SKM-1 treated with dmso at 0.1 percent for 144 hours (cell line): ENCODE measurements around the gene BACH2.
A peak's percentile ranks its signal among the peaks of the same experiment; 100 is the strongest.
"Not testable (repeated sequence)": the region's sequence is repeated elsewhere in the genome, so short reads cannot be mapped to it uniquely, and the experiment has no call there.

Source experiments
- DNase-seq: peaks from one replicate; lab custom pipeline; 2025; ENCODE audit not compliant: unreplicated experiment; lab: John Stamatoyannopoulos, UW

The BACH2 gene

DNA sequence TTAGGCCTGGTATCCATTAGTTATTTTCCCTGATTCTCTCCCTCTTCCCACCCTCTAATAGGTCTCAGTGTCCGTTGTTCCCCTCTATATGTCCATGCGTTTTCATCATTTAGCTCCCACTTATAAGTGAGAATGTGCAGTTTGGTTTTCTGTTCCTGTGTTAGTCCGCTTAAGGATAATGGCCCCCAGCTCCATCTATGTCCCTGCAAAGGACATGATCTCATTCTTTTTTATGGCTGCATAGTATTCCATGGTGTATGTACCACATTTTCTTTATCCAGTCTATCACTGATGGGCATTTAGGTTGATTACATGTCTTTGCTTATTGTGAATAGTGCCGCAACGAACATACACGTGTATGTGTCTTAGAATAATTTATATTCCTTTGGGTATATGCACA lies 14.4 kb downstream of the BACH2 start:
- not testable (repeated sequence) for DNase-seq

DNA sequence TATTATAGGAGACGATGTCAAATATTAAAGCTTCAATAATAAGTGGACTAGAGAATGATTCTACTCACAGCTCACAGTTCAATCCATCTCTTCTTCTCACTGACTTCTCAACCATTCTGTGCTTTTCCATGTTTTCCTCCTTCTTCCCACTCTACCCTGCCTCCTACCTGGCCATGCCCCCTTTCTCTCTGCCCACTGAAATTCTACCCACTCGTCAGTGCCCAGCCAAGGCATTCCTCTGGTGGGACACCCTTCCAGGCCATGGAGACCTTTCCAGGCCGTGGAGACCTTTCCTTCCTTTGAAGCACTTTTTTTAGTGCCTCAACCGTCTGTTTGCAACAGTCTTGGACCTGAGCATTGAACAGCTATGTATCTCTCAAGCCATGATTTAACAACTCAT lies 18.5 kb downstream of the BACH2 start:
- no peak for DNase-seq

DNA sequence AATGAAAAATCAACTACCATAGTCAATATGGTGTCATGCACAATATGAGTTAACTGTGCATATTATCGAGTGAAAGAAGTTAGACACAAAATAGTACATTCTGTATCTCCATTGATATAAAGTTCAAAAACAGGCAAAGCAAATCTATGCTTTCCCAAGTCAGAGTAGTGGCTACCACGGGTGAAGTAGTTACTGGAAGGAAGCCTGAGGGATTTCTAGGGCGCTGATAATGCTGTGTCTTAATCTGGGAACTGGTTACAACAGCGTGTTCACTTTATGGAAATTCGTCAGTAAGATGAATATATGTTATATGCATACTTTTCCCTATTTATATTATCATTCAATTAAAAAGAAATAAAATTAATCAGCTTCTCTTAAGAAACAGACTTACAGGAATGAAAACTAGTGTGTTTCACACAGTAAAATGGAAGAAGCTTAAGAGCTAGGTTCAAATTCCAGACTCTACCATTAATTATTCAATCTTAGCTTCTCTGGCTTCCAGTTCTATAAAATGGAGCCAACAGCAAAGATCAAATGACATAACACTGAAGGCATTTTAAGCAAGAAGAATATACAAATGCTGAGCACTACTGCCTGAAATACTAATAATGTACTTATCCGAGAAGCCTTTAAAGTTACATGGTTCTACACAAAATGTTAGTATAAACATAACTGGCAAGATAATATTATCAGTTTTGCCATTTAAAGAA lies 19.2 kb downstream of the BACH2 start:
- no peak for DNase-seq

DNA sequence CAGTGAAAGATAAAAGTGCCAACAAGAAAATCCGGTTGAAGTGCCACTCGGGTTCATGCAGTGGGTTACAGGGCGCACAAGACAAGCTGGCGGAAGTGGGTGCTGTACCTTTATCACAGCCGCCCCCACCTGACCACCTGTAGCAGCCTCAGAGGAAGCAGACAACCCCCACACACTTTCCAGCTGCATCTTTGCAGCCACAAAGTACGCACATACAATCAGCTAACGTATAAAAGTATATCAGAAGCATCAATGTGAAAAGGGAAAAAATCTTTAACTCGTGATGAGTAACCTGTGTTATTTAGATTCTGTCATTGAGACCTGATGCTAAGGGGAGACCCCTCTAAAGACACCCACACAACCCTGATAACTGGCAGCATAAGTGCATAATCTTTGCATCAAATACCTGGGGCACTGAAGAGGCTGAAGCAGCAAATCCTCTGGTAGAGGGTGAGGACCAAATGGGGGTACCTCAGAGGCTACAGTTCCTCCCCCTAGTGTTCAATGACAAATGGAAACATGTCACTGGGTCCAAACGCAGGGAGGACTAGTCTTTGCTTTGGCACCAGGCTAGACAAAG lies 22.1 kb downstream of the BACH2 start:
- no peak for DNase-seq

DNA sequence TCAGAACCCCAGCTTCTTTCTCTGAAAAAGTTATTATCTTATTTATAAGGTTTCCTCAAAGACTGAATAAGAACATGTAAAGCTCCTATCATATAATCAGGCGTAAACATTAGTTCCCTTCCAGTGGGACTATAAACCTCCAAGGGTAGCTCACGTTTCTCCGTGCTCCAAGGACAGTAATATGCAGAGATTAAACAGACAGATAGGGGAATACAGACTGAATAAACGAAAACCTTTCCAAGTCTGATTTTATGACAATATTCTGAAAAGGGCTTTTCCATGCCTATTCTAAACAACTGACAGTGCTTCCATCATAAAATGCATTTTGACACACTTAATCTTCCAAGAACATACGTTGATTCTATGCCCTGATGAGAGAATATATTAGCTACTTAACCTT lies 22.8 kb downstream of the BACH2 start:
- no peak for DNase-seq

DNA sequence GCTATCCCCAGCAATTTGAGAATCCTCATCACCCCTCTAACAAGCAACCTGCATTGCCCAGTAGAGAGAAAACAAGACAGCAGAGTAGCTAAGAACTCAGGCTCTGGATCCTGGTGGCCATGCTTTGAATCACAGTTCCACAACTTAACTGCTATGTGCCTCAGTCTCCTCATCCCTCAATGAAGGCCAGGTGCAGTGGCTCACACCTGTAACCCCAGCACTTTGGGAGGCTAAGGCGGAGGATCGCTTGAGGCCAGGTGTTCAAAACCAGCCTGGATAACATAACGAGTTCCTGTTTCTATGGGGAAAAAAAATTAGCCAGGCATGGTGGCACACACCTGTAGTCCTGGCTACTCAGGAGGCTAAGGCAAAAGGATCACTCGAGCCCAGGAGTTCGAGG lies 23.7 kb downstream of the BACH2 start:
- DNase-seq: no peak

DNA sequence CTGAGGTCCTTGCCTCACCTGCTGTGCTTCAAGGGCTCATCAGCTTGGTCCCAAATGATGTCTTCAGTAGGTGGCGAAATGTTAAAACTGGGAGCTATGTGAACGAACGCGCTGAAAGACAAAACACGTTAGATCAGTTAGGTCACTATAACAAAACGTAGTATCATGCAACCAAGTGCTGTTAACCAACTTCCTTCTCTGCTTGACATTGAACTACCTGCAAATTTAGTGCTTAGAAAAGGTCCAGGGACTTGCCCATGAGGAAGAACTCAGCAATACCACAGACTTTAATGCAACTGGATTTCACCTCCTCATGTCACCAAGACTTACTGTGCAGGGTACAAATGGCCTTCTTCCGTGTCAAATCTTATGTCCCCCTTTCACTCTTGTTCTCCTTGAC lies 24.8 kb downstream of the BACH2 start:
- DNase-seq: peak; percentile 6

DNA sequence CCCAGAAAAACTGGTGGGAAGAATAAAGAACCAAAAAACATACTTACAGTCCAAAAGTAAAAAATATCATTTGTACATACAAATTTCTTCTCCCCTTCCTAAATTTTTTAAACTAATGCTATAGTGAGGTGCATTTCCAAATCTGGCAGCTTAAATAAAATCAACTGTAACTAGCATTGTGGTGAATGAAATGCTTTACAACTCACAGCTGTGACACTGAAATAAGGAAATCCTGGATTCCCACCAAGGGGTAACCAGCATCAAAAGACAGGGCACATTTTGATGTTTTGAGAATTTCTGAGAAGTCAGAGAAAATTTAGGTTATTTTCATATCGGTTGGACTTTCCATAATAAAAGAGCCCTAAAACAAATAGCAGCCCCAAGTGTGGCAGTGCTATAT lies 27.3 kb downstream of the BACH2 start:
- no peak for DNase-seq

DNA sequence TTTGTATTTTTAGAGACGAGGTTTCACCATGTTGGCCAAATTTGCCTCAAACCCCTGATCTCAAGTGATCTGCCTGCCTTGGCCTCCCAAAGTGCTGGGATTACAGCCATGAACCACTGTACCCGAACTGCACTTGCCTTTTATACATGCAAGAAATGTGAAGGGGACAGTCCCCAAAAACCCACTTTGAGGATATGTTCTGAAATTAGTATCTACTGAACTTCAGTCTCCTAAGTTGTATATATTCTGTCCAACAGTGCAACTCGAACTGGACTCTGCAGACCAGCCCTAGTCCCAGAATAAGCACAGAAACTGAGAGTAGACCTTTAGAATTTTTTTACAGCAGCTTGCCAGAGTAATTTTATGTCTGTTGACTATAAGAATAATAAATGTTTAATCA lies 28.5 kb downstream of the BACH2 start:
- DNase-seq: no peak

DNA sequence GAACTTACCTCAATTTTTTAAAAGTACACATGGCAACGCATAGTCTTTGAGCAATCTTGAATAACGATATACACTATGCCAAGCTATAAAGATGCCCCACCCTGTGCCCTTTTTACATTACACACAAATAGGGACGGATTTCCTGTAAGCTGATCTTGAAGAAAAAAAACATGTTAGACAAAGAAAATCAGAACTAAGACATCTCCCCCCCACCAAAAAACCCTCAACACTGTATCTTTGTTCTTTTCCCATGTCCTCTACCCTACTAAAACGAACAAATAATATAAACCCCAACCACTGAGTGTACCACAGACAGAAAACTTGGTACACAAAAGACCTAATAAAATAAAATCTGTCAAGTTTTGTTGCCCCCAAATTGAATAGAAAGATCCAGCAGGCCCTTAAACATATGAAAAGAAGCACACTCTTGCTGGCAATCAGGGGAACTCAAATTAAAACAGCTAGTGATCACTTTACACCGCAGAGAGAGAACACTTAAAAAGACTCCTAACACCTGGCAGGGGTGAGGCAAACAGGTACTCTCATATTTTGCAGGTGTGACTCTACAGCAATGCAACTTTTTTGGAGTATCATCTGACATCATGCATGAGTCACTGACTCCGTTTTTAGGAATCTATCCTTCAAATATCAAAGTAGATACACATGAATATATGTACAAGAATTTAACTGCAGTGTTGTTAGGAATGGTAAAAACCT lies 29.6 kb downstream of the BACH2 start:
- no peak for DNase-seq

DNA sequence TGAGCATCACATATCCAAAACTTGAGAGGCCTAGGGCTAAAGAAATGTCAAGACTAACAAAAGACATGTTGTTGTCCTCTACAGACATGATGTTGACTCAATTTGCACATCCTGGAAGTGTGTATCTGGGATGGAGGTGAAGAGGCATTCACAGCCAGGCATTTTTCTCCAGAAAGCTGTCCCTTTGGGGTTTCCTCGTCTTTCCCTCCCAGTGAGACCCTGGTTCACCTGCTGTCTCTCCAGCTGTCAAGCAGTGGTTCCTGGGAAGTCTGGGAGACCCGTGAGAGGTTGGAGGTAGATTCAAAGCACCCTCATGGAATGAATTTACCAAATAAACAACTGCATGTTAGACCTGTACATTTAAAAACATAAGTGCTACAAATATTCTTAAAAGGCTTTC lies 32.1 kb downstream of the BACH2 start:
- no peak for DNase-seq

DNA sequence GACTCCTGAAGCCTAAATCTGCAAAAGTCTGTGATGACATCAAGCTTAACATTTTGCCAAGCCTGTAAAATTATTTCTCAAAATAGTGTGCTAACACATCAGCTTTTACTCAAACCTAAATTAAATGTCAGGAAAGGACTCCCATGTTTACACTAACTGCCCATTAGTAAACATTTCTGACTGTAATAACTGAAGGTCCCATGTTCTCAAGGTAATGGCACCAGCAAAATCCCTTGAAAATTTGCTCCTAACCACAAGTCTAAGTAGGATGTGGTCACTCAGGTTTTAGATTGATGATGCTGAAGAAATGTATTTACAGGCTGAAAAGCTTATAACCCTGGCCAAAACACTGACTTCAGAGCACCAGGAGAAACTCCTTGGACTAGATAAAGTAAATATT lies 33.0 kb downstream of the BACH2 start:
- DNase-seq: no peak

DNA sequence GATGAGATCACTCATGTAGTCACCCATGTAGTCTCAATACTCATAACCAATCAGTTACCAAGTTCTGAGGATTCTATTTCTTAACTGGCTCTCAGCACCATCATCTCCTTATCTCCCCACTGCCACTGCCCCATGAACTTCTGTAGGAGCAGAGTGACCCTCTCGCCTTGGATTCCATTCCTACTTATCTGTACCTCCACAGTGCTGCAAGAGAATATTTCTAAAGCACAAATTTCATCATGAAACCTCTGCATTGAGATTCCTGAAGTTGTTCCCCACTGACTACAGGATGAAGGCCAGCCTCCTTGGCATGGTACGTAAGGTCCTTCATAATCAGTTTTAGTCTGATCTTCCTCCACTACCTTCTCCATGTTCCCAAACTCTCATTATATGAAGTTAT lies 34.8 kb downstream of the BACH2 start:
- DNase-seq: no peak

DNA sequence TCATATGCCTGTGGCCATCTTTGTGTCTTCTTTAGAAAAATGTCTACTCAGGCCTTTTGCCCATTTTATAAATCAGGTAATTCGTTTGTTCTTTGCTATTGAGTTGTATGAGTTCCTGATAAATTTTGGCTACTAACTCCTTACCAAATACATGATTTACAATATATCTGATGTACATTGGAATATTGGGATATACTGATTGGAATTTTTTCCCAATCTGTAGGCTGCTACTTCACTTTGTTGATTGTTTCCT lies 39.2 kb downstream of the BACH2 start:
- DNase-seq: no peak

DNA sequence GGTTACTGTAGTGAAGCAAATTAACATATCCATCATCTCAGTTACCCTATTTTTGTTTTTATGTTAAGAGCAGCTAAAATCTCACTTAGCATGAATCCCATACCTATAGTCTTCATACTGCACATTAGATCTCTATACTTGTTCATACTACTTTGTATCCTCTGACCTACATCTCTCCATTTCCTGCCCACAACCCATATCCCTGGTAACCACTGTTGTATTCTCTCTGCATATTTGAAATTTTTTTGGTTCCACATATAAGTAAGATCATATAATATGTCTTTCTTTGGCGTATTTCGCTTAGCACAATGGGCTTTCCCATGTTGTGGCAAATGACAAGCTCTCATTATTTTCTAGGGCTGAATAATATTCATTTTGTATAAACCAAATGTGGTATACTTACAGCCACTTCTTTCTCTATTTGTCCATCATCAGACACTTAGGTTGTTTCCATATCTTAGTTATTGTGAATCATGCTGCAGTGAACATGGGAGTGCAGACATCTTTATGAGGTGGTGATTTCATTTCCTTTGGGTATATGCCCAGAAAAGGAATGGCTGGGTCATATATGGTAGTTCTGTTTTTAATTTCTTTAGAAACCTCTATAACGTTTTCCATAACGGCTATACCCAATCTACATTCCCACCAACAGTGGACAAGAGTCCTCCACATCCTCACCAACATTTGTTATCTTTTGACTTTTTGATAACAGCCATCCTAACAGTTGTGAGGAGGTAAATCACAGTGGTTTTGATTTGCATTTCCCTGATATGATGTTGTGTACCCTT lies 39.8 kb downstream of the BACH2 start:
- DNase-seq: no peak

DNA sequence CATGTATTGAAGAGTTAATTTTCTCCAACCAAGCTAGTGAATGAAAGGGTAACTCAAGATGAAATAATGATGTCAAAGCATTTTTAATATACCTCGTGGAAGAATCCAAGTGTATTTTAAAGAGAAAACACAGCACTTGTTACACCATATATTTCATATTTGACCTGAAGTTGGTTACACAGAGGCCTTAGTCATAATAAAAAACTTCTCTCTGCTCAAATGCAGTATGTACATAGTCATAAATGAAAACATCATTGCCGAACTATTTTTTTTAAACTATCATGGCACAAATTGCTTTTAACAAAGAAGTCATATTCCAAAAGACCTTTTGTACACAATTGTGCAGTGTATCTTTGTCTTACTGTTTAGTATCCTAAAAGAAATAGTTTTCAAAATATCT lies 43.0 kb downstream of the BACH2 start:
- no peak for DNase-seq

DNA sequence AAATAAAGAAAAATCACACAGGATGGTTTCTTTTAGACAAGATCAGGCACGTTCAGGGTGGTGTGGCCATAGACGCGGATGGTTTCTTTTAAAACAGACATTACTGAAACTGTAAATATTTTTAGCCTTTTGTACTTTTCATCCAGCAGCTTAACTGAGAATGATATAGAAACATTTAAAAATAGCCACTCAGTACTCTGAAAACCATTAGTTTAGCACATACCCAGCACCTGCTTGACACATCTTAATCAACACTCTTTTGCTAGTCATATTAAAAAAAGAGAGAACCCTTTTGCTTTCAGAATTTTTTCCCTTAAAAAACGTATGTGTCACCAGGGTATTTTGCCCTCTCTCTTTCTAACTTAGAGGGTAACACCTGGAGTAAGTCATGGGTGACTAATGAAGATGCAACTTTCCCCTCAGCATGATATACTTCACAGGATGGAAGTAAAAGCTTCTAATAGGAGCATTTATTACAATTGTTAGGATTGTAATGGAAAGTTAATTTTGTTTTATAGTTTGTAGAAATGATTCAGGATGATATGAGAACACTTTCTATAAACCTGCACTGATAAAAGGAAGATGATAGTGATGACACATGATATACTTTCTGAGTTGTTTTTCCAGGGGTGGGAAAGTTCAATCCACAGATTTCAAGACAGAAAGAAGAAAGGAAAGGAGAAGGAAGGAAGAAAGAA lies 45.2 kb downstream of the BACH2 start:
- no peak for DNase-seq

DNA sequence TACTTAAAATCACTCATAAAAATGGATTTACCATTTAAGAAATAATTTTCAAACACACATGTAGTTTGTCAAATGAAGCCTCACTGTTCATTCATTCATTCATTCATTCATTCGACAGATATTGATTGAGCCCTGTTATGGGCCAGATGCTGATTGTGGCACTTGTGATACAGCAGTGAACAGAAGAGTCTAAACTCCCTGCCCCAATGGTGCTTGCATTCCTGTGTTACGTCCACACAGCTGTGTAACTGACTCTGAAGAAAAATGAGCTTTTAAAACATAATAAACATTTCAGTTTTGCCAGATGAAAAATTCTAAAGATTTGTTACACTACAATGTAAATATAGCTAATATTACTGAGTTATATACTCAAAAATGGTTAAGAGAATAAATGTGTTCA lies 46.2 kb downstream of the BACH2 start:
- no peak for DNase-seq

DNA sequence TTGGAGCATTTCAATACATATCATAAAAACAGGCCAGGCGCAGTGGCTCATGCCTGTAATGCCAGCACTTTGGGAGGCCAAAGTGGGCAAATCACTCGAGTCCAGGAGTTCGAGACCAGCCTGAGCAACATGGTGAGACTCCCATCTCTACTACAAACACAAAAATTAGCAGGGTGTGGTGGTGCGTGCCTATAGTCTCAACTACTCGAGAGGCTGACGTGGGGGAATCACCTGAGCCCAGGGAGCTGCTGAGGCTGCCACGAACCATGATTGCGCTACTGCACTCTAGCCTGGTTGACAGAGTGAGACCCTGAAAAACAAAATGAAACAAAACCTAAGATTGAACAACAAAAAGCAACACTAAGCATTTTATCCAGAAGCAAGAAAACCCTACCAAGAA lies 47.2 kb downstream of the BACH2 start:
- no peak for DNase-seq

DNA sequence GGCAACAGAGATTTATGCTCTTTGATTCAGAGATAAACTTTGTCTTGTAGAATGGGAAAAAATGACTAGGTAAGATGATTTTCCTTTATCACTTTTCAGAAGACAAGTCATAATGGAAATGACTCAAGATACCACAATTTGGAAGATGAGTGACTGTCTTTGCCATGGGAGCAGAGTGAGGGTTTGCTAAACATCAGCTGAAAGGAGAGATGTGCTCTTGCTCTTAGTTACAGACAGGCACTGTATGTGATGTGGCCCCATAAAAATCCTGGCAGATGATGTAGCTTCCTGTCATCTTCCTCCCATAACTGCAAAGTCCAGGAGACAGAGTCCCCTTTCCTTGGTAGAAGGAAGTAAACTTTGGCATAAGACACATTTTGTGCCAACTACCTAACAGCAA lies 47.6 kb downstream of the BACH2 start:
- no peak for DNase-seq

DNA sequence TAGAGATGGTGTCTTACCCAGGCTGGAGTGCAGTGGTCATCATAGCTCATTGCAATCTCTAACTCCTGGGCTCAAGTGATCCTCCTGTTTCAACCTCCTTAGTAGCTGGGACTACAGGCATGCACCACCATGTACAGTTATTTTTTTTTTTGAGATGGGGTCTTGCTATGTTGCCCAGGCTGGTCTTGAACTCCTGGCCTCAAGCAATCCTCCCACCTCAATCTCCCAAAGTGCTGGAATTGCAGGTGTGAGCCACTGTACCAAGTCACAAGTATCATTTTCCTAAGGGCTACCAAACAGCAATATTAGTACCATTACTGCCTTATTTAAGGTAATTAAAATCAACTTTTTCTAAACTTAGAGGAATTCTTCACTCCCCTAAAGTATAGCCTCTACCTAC lies 49.4 kb downstream of the BACH2 start:
- no peak for DNase-seq
